IMR-90 (cell line): ENCODE results near the gene SF3B1.
"Not testable (repeated sequence)": the region's sequence is repeated elsewhere in the genome, so short reads cannot be mapped to it uniquely, and the experiment has no call there.

Source experiments
- BHLHE40 ChIP-seq: fragments of 150-350 bp; IDR thresholded peaks from 2 replicates; pipeline ENCODE4 v1.6.1; 2016; ENCODE audit warnings: mild to moderate bottlenecking, low read depth, low read length
- CEBPB ChIP-seq: IDR thresholded peaks from 2 replicates; pipeline ENCODE4 v1.6.1; 2012; ENCODE audit warnings: low read depth, low read length, improper control_type of control experiment
- CHD1 ChIP-seq: IDR thresholded peaks from 2 replicates; pipeline ENCODE4 v1.6.1; 2012; ENCODE audit warnings: low read depth, low read length, improper control_type of control experiment
- FOS ChIP-seq: fragments of 150-350 bp; IDR thresholded peaks from 2 replicates; pipeline ENCODE4 v1.6.1; 2016; ENCODE audit warnings: low read depth, low read length
- MAFK ChIP-seq: IDR thresholded peaks from 2 replicates; pipeline ENCODE4 v1.6.1; 2012; ENCODE audit warnings: low read depth, low read length, improper control_type of control experiment
- MAZ ChIP-seq: IDR thresholded peaks from 2 replicates; pipeline ENCODE4 v1.6.1; 2012; ENCODE audit warnings: low read depth, mild to moderate bottlenecking, low read length, improper control_type of control experiment, moderate library complexity, borderline replicate concordance
- MXI1 ChIP-seq: IDR thresholded peaks from 2 replicates; pipeline ENCODE4 v1.6.1; 2012; ENCODE audit warnings: low read depth, mild to moderate bottlenecking, low read length, moderate library complexity, borderline replicate concordance
- POLR2A ChIP-seq: IDR thresholded peaks from 2 replicates; pipeline ENCODE4 v1.6.1; 2012; ENCODE audit warnings: mild to moderate bottlenecking, low read depth, low read length
- RAD21 ChIP-seq: IDR thresholded peaks from 2 replicates; pipeline ENCODE4 v1.6.1; 2012; ENCODE audit warnings: low read length, improper control_type of control experiment
- SMC3 ChIP-seq: fragments of 150-350 bp; IDR thresholded peaks from 2 replicates; pipeline ENCODE4 v1.6.1; 2016; ENCODE audit warnings: low read depth, mild to moderate bottlenecking, antibody characterized with exemption, low read length, moderate library complexity
- TF ChIP-seq, protein P1 (sequence below): conservative IDR thresholded peaks from 2 replicates; pipeline ENCODE4 v1.5.1; 2012; ENCODE audit warnings: mild to moderate bottlenecking, low read depth, low read length, improper control_type of control experiment
- TF ChIP-seq, protein P2 (sequence below): fragments of 150-350 bp; IDR thresholded peaks from 2 replicates; pipeline ENCODE4 v1.6.1; 2017; ENCODE audit warnings: mild to moderate bottlenecking, antibody characterized with exemption, low read length, low read depth
- TF ChIP-seq, protein P3 (sequence below): fragments of 150-350 bp; IDR thresholded peaks from 2 replicates; pipeline ENCODE4 v1.6.1; 2016; ENCODE audit warnings: low read depth, mild to moderate bottlenecking, low read length, moderate library complexity, borderline replicate concordance

DNA sequence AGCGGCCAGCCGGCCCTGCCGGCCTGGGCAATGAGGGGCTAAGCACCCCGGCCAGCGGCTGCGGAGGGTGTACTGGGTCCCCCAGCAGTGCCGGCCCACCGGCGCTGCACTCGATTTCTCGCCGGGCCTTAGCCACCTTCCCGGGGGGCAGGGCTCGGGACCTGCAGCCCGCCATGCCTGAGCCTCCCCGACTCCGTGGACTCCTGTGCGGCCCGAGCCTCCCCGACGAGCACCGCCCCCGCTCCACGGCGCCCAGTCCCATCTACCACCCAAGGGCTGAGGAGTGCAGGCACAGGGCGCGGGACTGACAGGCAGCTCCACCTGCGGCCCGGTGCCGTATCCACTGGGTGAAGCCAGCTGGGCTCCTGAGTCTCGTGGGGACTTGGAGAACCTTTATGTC, 64.2 kb downstream of the SF3B1 start:
- TF ChIP-seq, protein P1, sequence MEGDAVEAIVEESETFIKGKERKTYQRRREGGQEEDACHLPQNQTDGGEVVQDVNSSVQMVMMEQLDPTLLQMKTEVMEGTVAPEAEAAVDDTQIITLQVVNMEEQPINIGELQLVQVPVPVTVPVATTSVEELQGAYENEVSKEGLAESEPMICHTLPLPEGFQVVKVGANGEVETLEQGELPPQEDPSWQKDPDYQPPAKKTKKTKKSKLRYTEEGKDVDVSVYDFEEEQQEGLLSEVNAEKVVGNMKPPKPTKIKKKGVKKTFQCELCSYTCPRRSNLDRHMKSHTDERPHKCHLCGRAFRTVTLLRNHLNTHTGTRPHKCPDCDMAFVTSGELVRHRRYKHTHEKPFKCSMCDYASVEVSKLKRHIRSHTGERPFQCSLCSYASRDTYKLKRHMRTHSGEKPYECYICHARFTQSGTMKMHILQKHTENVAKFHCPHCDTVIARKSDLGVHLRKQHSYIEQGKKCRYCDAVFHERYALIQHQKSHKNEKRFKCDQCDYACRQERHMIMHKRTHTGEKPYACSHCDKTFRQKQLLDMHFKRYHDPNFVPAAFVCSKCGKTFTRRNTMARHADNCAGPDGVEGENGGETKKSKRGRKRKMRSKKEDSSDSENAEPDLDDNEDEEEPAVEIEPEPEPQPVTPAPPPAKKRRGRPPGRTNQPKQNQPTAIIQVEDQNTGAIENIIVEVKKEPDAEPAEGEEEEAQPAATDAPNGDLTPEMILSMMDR = not testable (repeated sequence)
- TF ChIP-seq POLR2A, FOS, MXI1, MAZ, RAD21, CHD1, CEBPB, BHLHE40, MAFK, SMC3: not testable (repeated sequence)
- TF ChIP-seq, protein P2, sequence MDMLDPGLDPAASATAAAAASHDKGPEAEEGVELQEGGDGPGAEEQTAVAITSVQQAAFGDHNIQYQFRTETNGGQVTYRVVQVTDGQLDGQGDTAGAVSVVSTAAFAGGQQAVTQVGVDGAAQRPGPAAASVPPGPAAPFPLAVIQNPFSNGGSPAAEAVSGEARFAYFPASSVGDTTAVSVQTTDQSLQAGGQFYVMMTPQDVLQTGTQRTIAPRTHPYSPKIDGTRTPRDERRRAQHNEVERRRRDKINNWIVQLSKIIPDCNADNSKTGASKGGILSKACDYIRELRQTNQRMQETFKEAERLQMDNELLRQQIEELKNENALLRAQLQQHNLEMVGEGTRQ = not testable (repeated sequence)
- TF ChIP-seq, protein P3, sequence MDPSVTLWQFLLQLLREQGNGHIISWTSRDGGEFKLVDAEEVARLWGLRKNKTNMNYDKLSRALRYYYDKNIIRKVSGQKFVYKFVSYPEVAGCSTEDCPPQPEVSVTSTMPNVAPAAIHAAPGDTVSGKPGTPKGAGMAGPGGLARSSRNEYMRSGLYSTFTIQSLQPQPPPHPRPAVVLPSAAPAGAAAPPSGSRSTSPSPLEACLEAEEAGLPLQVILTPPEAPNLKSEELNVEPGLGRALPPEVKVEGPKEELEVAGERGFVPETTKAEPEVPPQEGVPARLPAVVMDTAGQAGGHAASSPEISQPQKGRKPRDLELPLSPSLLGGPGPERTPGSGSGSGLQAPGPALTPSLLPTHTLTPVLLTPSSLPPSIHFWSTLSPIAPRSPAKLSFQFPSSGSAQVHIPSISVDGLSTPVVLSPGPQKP = not testable (repeated sequence)
